Measurements from ENCODE around the gene TAF1. TPM values are rescaled to one million over a fixed set of nuclear protein-coding genes. Genes with fewer than 3 reads are reported as not detected.
"Not testable (repeated sequence)": the region's sequence is repeated elsewhere in the genome, so short reads cannot be mapped to it uniquely, and the experiment has no call there.

TAF1 gene
- total and polyA plus RNA-seq, 2 donors (not counting 3 experiments of a cell fraction or from before 2014, with no cell fraction given): 8.2 to 41.0 TPM

DNA sequence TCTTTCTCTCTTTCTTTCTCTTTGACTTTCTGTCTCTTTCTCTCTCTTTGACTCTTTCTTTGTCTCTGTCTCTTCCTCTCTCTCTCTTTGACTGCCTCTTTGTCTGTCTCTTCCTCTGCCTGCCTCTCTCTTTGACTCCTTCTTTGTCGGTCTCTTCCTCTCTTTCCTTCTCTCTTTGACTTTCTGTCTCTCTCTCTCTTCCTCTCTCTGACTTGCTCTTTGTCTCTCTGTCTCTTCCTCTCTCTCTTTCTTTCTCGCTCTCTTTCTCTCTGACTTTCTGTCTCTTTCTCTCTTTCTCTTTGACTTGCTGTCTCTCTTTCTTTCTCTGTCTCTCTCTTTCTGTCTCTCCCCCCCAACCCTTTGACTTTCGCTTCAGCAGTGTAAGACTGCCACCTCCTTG lies 130.3 kb downstream of the TAF1 start:
- H3K36me3 ChIP-seq (ENCODE audit: control insufficient read depth in 2 of 2, extremely low read depth in 1 of 2, insufficient read depth in 2 of 2, low read length in 2 of 2): no peaks in the 10 kb centered on the region
- H3K9me3 ChIP-seq (replicated peaks; ENCODE audit: control insufficient read depth, insufficient read depth, low read length): no peaks in the 10 kb centered on the region
- H3K4me1 ChIP-seq (ENCODE audit: control insufficient read depth, extremely low read depth, insufficient read depth, low read length): peaks cover 4% of the 10 kb centered on the region
- H3K9me1 ChIP-seq (replicated peaks; ENCODE audit: control insufficient read depth, extremely low read depth, insufficient read depth, low read length): no peaks in the 10 kb centered on the region
- no peaks in the 10 kb centered on the region for H4K20me1 ChIP-seq (replicated peaks; ENCODE audit: control insufficient read depth, extremely low read depth, insufficient read depth, low read length)
- dilution Hi-C loops (cut with MboI; ENCODE audit: extremely low pct_ligation_motif_present, low sequenced_read_pairs): no loop called here
- TF ChIP-seq JUN (IDR thresholded peaks at IDR 0.05; ENCODE audit: borderline replicate concordance, insufficient read depth, insufficient read length, low read depth) (no peak), EZH2 (IDR thresholded peaks at IDR 0.05; ENCODE audit: borderline replicate concordance, low read depth, low read length, severe bottlenecking) (no peak), FOS (IDR thresholded peaks at IDR 0.05; ENCODE audit: borderline replicate concordance, insufficient read depth, low read length) (no peak), GATA2 (IDR thresholded peaks at IDR 0.05; ENCODE audit: insufficient read depth, insufficient read length, low read depth, low read length) (no peak), POLR2AphosphoS5 (IDR thresholded peaks at IDR 0.05; ENCODE audit: insufficient read depth, low read depth, low read length) (no peak), CTCF (IDR thresholded peaks at IDR 0.05; ENCODE audit: extremely low read depth in 1 of 2, insufficient read depth in 1 of 2, low read depth in 1 of 2, low read length in 2 of 2) (no peak), POLR2A (IDR thresholded peaks at IDR 0.05; ENCODE audit: low read depth, low read length) (no peak), MAX (IDR thresholded peaks at IDR 0.05; ENCODE audit: insufficient read depth, insufficient read length) (no peak), MYC (IDR thresholded peaks at IDR 0.05; ENCODE audit: low read depth, low read length) (no peak)
- H3K4me2 ChIP-seq (ENCODE audit: insufficient read depth, low read length): no peak overlapping the region
- no TSS peak for BruUV-seq (replicated peaks)
- no peak overlapping the region for H3K27ac ChIP-seq (ENCODE audit: insufficient read depth, low read depth, low read length)
- no peaks in the 10 kb centered on the region for H3K27me3 ChIP-seq (ENCODE audit: control insufficient read depth in 2 of 2, insufficient read depth in 2 of 2, low read length in 2 of 2)
- no peak for FAIRE-seq
- intact Hi-C loops (cut with micrococcal nuclease): no loop called here
- CTCF ChIA-PET: no interaction called here
- H2AFZ ChIP-seq (ENCODE audit: low read depth, low read length): no peak overlapping the region
- no peak overlapping the region for H3K4me3 ChIP-seq (replicated peaks in 1 of 3; ENCODE audit: insufficient read depth in 1 of 3, low read depth in 1 of 3, low read length in 3 of 3)
- H3K9ac ChIP-seq (replicated peaks; ENCODE audit: extremely low read depth, insufficient read depth, low read length): no peak overlapping the region
- no peaks in the 10 kb centered on the region for H3K79me2 ChIP-seq (ENCODE audit: control insufficient read depth, insufficient read depth, low read length)
- POLR2A ChIA-PET: no interaction called here
- no peak for DNase-seq (ENCODE audit: low read depth, low spot score)

- FAIRE-seq; H3K36me3 ChIP-seq (ENCODE audit: control insufficient read depth in 2 of 2, extremely low read depth in 1 of 2, insufficient read depth in 2 of 2, low read length in 2 of 2); H3K27ac ChIP-seq (ENCODE audit: insufficient read depth, low read depth, low read length); H2AFZ ChIP-seq (ENCODE audit: low read depth, low read length); H3K4me1 ChIP-seq (ENCODE audit: control insufficient read depth, extremely low read depth, insufficient read depth, low read length); DNase-seq (ENCODE audit: low read depth, low spot score); POLR2A ChIA-PET; H3K27me3 ChIP-seq (ENCODE audit: control insufficient read depth in 2 of 2, insufficient read depth in 2 of 2, low read length in 2 of 2); BruUV-seq (replicated peaks); H3K4me2 ChIP-seq (ENCODE audit: insufficient read depth, low read length); CTCF ChIA-PET; H3K4me3 ChIP-seq (replicated peaks in 1 of 3; ENCODE audit: insufficient read depth in 1 of 3, low read depth in 1 of 3, low read length in 3 of 3); H3K9me3 ChIP-seq (replicated peaks; ENCODE audit: control insufficient read depth, insufficient read depth, low read length); H3K9me1 ChIP-seq (replicated peaks; ENCODE audit: control insufficient read depth, extremely low read depth, insufficient read depth, low read length); H3K9ac ChIP-seq (replicated peaks; ENCODE audit: extremely low read depth, insufficient read depth, low read length); dilution Hi-C loops (cut with MboI; ENCODE audit: extremely low pct_ligation_motif_present, low sequenced_read_pairs); H3K79me2 ChIP-seq (ENCODE audit: control insufficient read depth, insufficient read depth, low read length); H4K20me1 ChIP-seq (replicated peaks; ENCODE audit: control insufficient read depth, extremely low read depth, insufficient read depth, low read length); intact Hi-C loops (cut with micrococcal nuclease): not testable (repeated sequence)
Observed at GRCh38 chrX:71502080-71502479, 135.9 kb downstream of the TAF1 start.
